Measurements from ENCODE around the gene INPP5D. TPM values are rescaled to one million over a fixed set of nuclear protein-coding genes. Genes with fewer than 3 reads are reported as not detected.

Gene INPP5D
- total and polyA plus RNA-seq, 2 of the 8 experiments (the other 6 are each of a cell fraction or from before 2014, with no cell fraction given), result 4.5 to 7.1 TPM

DNA sequence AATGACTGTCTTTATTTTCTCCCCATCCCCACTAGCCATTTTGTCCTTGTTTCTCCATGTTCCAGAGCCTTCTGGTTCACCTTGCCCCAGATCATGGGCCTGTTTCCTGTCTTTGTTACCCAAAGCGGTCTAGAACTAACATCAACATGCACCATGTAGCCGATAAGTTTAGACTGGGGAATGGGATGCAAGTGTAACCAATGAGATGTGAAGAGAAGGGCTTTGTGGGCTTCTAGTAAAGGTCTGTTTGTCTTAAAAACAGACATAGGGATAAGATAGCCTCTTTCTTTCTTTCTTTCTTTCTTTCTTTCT, 25.7 kb downstream of the INPP5D start (continued):
- no peak for TF ChIP-seq FOSL1 (IDR thresholded peaks at IDR 0.05; ENCODE audit: insufficient read depth, low read depth, low read length)
- TF ChIP-seq CEBPB (IDR thresholded peaks at IDR 0.05; ENCODE audit: low read depth, low read length), result no peak
- TF ChIP-seq KDM5A (IDR thresholded peaks at IDR 0.05; ENCODE audit: low read length), result no peak
- TF ChIP-seq EGR1 (IDR thresholded peaks at IDR 0.05; ENCODE audit: borderline replicate concordance, low read depth, low read length), result no peak
- TF ChIP-seq SIN3A (conservative IDR thresholded peaks at IDR 0.05 in 1 of 2, IDR thresholded peaks at IDR 0.05 in 1 of 2; ENCODE audit: low read depth in 1 of 2, low read length in 2 of 2), result no peak
- TF ChIP-seq CHD7 (IDR thresholded peaks at IDR 0.05; ENCODE audit: insufficient replicate concordance, low read length), result no peak
- no peak for TF ChIP-seq PHF8 (conservative IDR thresholded peaks at IDR 0.05; ENCODE audit: low read depth, low read length)

Data from H1 (cell line).